NCI-H526 treated with DMSO at 0.1 percent for 48 hours (cell line): Measurements from ENCODE around the gene TUNAR.

Experiments used
- DNase-seq: peaks from one replicate; lab custom pipeline; 2025; lab: John Stamatoyannopoulos, UW

TUNAR gene

GRCh38 chr14:95872777-95873176 lies 3.9 kb upstream of the TUNAR start:
- DNase-seq, result no peak

GRCh38 chr14:95875831-95876760 lies 536 bp upstream of the TUNAR start:
- no peak for DNase-seq

- DNase-seq, result no peak
Observed at GRCh38 chr14:95877633-95878032, 1.0 kb downstream of the TUNAR start.

- no peak for DNase-seq
Observed at GRCh38 chr14:95884377-95884776, 7.7 kb downstream of the TUNAR start.

- no peak for DNase-seq
Observed at GRCh38 chr14:95885278-95885677, 8.6 kb downstream of the TUNAR start.

- DNase-seq, result no peak
Observed at GRCh38 chr14:95885866-95886265, 9.2 kb downstream of the TUNAR start.

- no peak for DNase-seq
Observed at GRCh38 chr14:95886366-95887056, 9.9 kb downstream of the TUNAR start.

- no peak for DNase-seq
Observed at GRCh38 chr14:95887351-95887750, 10.7 kb downstream of the TUNAR start.

- DNase-seq, result no peak
Observed at GRCh38 chr14:95889236-95889979, 12.8 kb downstream of the TUNAR start.

GRCh38 chr14:95891742-95892141 lies 15.1 kb downstream of the TUNAR start:
- DNase-seq, result no peak

- DNase-seq, result no peak
Observed at GRCh38 chr14:95892142-95892541, 15.5 kb downstream of the TUNAR start.

GRCh38 chr14:95895720-95896119 lies 19.1 kb downstream of the TUNAR start:
- DNase-seq, result no peak

- no peak for DNase-seq
Observed at GRCh38 chr14:95896498-95897135, 20.0 kb downstream of the TUNAR start.

GRCh38 chr14:95897280-95897679 lies 20.6 kb downstream of the TUNAR start:
- no peak for DNase-seq

- DNase-seq, result no peak
Observed at GRCh38 chr14:95901054-95901453, 24.4 kb downstream of the TUNAR start.

- no peak for DNase-seq
Observed at GRCh38 chr14:95902273-95902826, 25.7 kb downstream of the TUNAR start.

- no peak for DNase-seq
Observed at GRCh38 chr14:95903165-95903564, 26.5 kb downstream of the TUNAR start.

- no peak for DNase-seq
Observed at GRCh38 chr14:95903616-95904107, 27.0 kb downstream of the TUNAR start.

GRCh38 chr14:95906591-95906990 lies 30.0 kb downstream of the TUNAR start:
- no peak for DNase-seq

- DNase-seq, result no peak
Observed at GRCh38 chr14:95910628-95911027, 34.0 kb downstream of the TUNAR start.

- no peak for DNase-seq
Observed at GRCh38 chr14:95911456-95911855, 34.8 kb downstream of the TUNAR start.

GRCh38 chr14:95915330-95915729 lies 38.7 kb downstream of the TUNAR start:
- DNase-seq, result peak; percentile 34
